Activated CD4-positive, alpha-beta T cell treated with anti-CD3 and anti-CD28 coated beads for 48 hours (primary cell): ENCODE data around the gene RNF111.
"Not testable (repeated sequence)": the region's sequence is repeated elsewhere in the genome, so short reads cannot be mapped to it uniquely, and the experiment has no call there.

ENCODE experiments used
- DNase-seq: peaks from one replicate; pipeline ENCODE4 v3.0.0-alpha.2; 2020

Gene RNF111

GRCh38 chr15:59140422-59141226 is 153.2 kb downstream of the RNF111 start:
- DNase-seq: no peak

GRCh38 chr15:59143281-59143680 is 155.8 kb downstream of the RNF111 start:
- DNase-seq: no peak

GRCh38 chr15:59144594-59144993 is 157.1 kb downstream of the RNF111 start:
- DNase-seq: not testable (repeated sequence)
